Uterus (tissue), 2 donors: ENCODE measurements around the gene UPK3BL1.
"Not testable (repeated sequence)": the region's sequence is repeated elsewhere in the genome, so short reads cannot be mapped to it uniquely, and the experiment has no call there.

Source experiments
- CTCF ChIP-seq, 4 experiments: fragments of 200-600 bp in 2 of 4; fragments of 450-650 bp in 2 of 4; sonication (generic) in 2 of 4; IDR thresholded peaks; one replicate each; pipeline ENCODE4 v1.5.1; 2016 to 2019; ENCODE audit warnings: antibody characterized with exemption in 4 of 4, mild to moderate bottlenecking in 2 of 4, moderate library complexity in 1 of 4
- POLR2A ChIP-seq, 2 donors: fragments of 450-650 bp; IDR thresholded peaks; one replicate each; pipeline ENCODE4 v1.6.1; 2016; ENCODE audit warnings: antibody characterized with exemption in 2 of 2, mild to moderate bottlenecking in 1 of 2, moderate library complexity in 1 of 2

- TF ChIP-seq CTCF, POLR2A (IDR thresholded peaks at IDR 0.05): not testable (repeated sequence)
Measured at GRCh38 chr7:102642691-102643090, at the start of gene UPK3BL1.
